K562 (cell line): ENCODE results near the gene TMIGD1. TPM values are rescaled to one million over a fixed set of nuclear protein-coding genes. Genes with fewer than 3 reads are reported as not detected.

Experiments
- ATAC-seq: fragments of 200-7000 bp; cut with Tn5 transposase; 3 replicates; pipeline ENCODE4 v1.9.1; 2020; ENCODE audit warnings: moderate library complexity
- BruUV-seq: library from RNA; stranded (reverse); fragments of 400-500 nt; replicated peaks from 2 replicates; lab custom pipeline; 2021; lab: Mats Ljungman, UMichigan
- CTCF ChIA-PET: fragments of 300-600 bp; formaldehyde crosslinking; extraction: SDS; loops from one replicate; lab custom pipeline; 2021; ENCODE audit warnings: low intra/inter-chr PET ratio; lab: Yijun Ruan, JAX
- POLR2A ChIA-PET: fragments of 300-600, 350-650 bp; sonication (Branson Sonifier 250); formaldehyde crosslinking; extraction: SDS; loops from one replicate; lab custom pipeline; 2021; ENCODE audit warnings: antibody characterized with exemption, inconsistent platforms; lab: Yijun Ruan, JAX
- DNase-seq, 4 experiments: peaks; one replicate each; pipeline versions ENCODE4 v3.0.0 to v3.0.0-alpha.2; 2011 to 2018; ENCODE audit warnings: low spot score in 3 of 4, mixed read lengths in 3 of 4; ENCODE audit errors: extremely low read depth in 1 of 4
- FAIRE-seq: peaks from 2 replicates; lab custom pipeline; 2011; peaks lifted over from hg19 to GRCh38; lab: Jason Lieb, UNC
- H2AFZ ChIP-seq: 2 replicates; pipeline ENCODE4 v1.6.0; 2011; ENCODE audit warnings: low read depth, low read length, control low read depth, inconsistent platforms
- H3K27ac ChIP-seq: fragments of 200-600 bp; 3 replicates; pipeline ENCODE4 v1.8.0; 2011; ENCODE audit warnings: low read depth, mild to moderate bottlenecking, control low read depth, inconsistent platforms, low read length, moderate library complexity, mixed read lengths; ENCODE audit errors: extremely low read depth
- H3K27me3 ChIP-seq, 2 experiments: fragments of 300-600 bp in 1 of 2; 2 replicates in 1 of 2; 3 replicates in 1 of 2; pipeline versions ENCODE4 v1.6.0 to v1.8.0; 2011; ENCODE audit warnings: inconsistent platforms in 2 of 2, low read length in 2 of 2, mild to moderate bottlenecking in 1 of 2, mixed read lengths in 1 of 2, moderate library complexity in 1 of 2; ENCODE audit not compliant: control insufficient read depth in 2 of 2, insufficient read depth in 2 of 2
- H3K36me3 ChIP-seq: fragments of 300-600 bp; 3 replicates; pipeline ENCODE4 v1.8.0; 2011; ENCODE audit warnings: mild to moderate bottlenecking, low read length, inconsistent platforms; ENCODE audit not compliant: control insufficient read depth, insufficient read depth
- H3K4me1 ChIP-seq, 2 experiments: fragments of 200-600 bp in 1 of 2; replicated peaks in 1 of 2; 2 replicates in 1 of 2; 3 replicates in 1 of 2; pipeline versions ENCODE4 v1.5.1 to v1.8.0; 2011; ENCODE audit warnings: inconsistent platforms in 2 of 2, low read length in 2 of 2, mild to moderate bottlenecking in 1 of 2, mixed read lengths in 1 of 2, moderate library complexity in 1 of 2; ENCODE audit not compliant: control insufficient read depth in 2 of 2, insufficient read depth in 2 of 2
- H3K4me2 ChIP-seq: 2 replicates; pipeline ENCODE4 v1.6.1; 2011; ENCODE audit warnings: low read length, control low read depth, inconsistent platforms, mixed read lengths; ENCODE audit not compliant: insufficient read depth
- H3K4me3 ChIP-seq: fragments of 200-600 bp; sonication (generic), shearing (Covaris generic); 2 replicates; pipeline ENCODE4 v1.5.1; 2016; ENCODE audit warnings: control low read depth, inconsistent platforms
- H3K79me2 ChIP-seq: fragments of 200-600 bp; 3 replicates; pipeline ENCODE4 v1.8.0; 2011; ENCODE audit warnings: low read length, inconsistent platforms; ENCODE audit not compliant: control insufficient read depth, insufficient read depth
- H3K9ac ChIP-seq, 2 experiments: 2 replicates each; pipeline versions ENCODE4 v1.6.0 to v1.6.1; 2011; ENCODE audit warnings: low read depth in 2 of 2, low read length in 2 of 2, control low read depth in 1 of 2, inconsistent platforms in 1 of 2, mild to moderate bottlenecking in 1 of 2, mixed read lengths in 1 of 2; ENCODE audit not compliant: insufficient read depth in 1 of 2
- H3K9me1 ChIP-seq: one replicate; pipeline ENCODE4 v1.6.0; 2011; ENCODE audit warnings: inconsistent platforms, mild to moderate bottlenecking, low read length, moderate library complexity; ENCODE audit not compliant: control insufficient read depth, insufficient read depth
- H3K9me3 ChIP-seq: replicated peaks from 2 replicates; pipeline ENCODE4 v1.5.1; 2011; ENCODE audit warnings: low read depth, low read length, inconsistent platforms; ENCODE audit not compliant: control insufficient read depth, insufficient read depth
- H4K20me1 ChIP-seq: replicated peaks from 2 replicates; pipeline ENCODE4 v1.6.1; 2011; ENCODE audit warnings: low read length, inconsistent platforms, mixed read lengths; ENCODE audit not compliant: control insufficient read depth, insufficient read depth
- CCNT2 ChIP-seq: IDR thresholded peaks from 2 replicates; pipeline ENCODE4 v1.6.1; 2011; ENCODE audit warnings: borderline replicate concordance, low read depth, mild to moderate bottlenecking, moderate library complexity, mixed read lengths, low read length; ENCODE audit not compliant: insufficient read length; ENCODE audit errors: extremely low read depth
- CEBPB ChIP-seq: fragments of 450-650 bp; IDR thresholded peaks from 2 replicates; pipeline ENCODE4 v1.6.1; 2016; ENCODE audit warnings: missing genetic modification characterization, missing compliant biosample characterization
- FOS ChIP-seq: IDR thresholded peaks from 3 replicates; pipeline ENCODE4 v1.6.1; 2011; ENCODE audit not compliant: insufficient read length; ENCODE audit errors: extremely low read depth
- GATAD2A ChIP-seq: fragments of 450-650 bp; IDR thresholded peaks from 2 replicates; pipeline ENCODE4 v1.6.1; 2017
- HMG20A ChIP-seq: fragments of 450-650 bp; formaldehyde crosslinking; conservative IDR thresholded peaks from 2 replicates; pipeline ENCODE4 v1.4.0; 2020; ENCODE audit warnings: mild to moderate bottlenecking, mixed read lengths
- KLF16 ChIP-seq: IDR thresholded peaks from 2 replicates; pipeline ENCODE4 v1.6.1; 2016; ENCODE audit warnings: antibody characterized with exemption
- RAD51 ChIP-seq: fragments of 450-650 bp; IDR thresholded peaks from 2 replicates; pipeline ENCODE4 v1.7.1; 2016; ENCODE audit warnings: low read depth, mild to moderate bottlenecking, borderline replicate concordance
- RBBP5 ChIP-seq: fragments of 200-600 bp; sonication (generic); IDR thresholded peaks from 2 replicates; pipeline ENCODE4 v1.6.1; 2012; ENCODE audit warnings: borderline replicate concordance, mild to moderate bottlenecking, low read length, control low read depth, inconsistent platforms; ENCODE audit not compliant: insufficient read depth, poor library complexity, severe bottlenecking
- STAG1 ChIP-seq: sonication (generic); formaldehyde crosslinking; IDR thresholded peaks from 2 replicates; pipeline ENCODE4 v1.5.0; 2020; ENCODE audit warnings: missing genetic modification reagents, borderline replicate concordance
- U2AF1 ChIP-seq: fragments of 200-400 bp; formaldehyde crosslinking; optimal IDR thresholded peaks from 2 replicates; pipeline ENCODE3; 2017; ENCODE audit warnings: mild to moderate bottlenecking, low read depth, low read length, moderate library complexity
- ZNF134 ChIP-seq: fragments of 250-450 bp; sonication (Bioruptor Pico); conservative IDR thresholded peaks from 2 replicates; pipeline ENCODE4 v1.4.0; 2020
- ZNF408 ChIP-seq: fragments of 250-450 bp; sonication (Bioruptor Pico); IDR thresholded peaks from 2 replicates; pipeline ENCODE4 v1.4.0; 2020; ENCODE audit warnings: low read depth, mild to moderate bottlenecking, moderate library complexity
- WGBS: fragments of 100-300 bp; shearing (Covaris generic); methylation state at CpG from one replicate; pipeline ENCODE4 v1.1.6; 2016; ENCODE audit warnings: low coverage, mixed read lengths; ENCODE audit not compliant: insufficient coverage; ENCODE audit errors: missing lambda C conversion rate; 5-methylcytosine and 5-hydroxymethylcytosine counted together
- in situ Hi-C: fragments of 300-500 bp; cut with MboI; formaldehyde crosslinking; loops from 4 replicates; pipeline ENCODE4 v1.15.0; 2018; ENCODE audit warnings: inconsistent platforms, mixed read lengths
- intact Hi-C: fragments of 100-400 bp; cut with micrococcal nuclease; formaldehyde crosslinking; loops from 2 replicates; pipeline ENCODE4 v1.14.2; 2022
- polyA plus RNA-seq, 8 experiments: library from polyadenylated mRNA; depleted of rRNA in 4 of 8; stranded (reverse) in 5 of 8; unstranded in 3 of 8; fragments of >200 nt; fragmentation: Nextera tagmentation in 2 of 8; fragmentation: Illumina TruSeq in 1 of 8; extraction: Ambion mirVana in 2 of 8; extraction: Trizol in 1 of 8; gene quantifications; 2 replicates each; pipeline versions ENCODE4 v1.2.1 to v1.2.3, GENCODE V29; 2011 to 2014; ENCODE audit warnings: inconsistent platforms in 1 of 8, missing spikeins in 1 of 8
- total RNA-seq, 7 experiments: library from RNA; depleted of rRNA in 6 of 7; stranded (reverse); fragments of >200 nt in 6 of 7; fragmentation: Illumina TruSeq in 2 of 7; extraction: Trizol in 2 of 7; gene quantifications; 2 replicates each; pipeline versions ENCODE4 v1.2.1 to v1.2.3, GENCODE V29; 2011 to 2021; ENCODE audit warnings: low replicate concordance in 1 of 7
- TF ChIP-seq, protein P1 (sequence below), 2 experiments: IDR thresholded peaks; 2 replicates each; pipeline ENCODE4 v1.6.1; 2011; ENCODE audit warnings: borderline replicate concordance in 1 of 2, control low read depth in 1 of 2, low read depth in 1 of 2, low read length in 1 of 2, mild to moderate bottlenecking in 1 of 2, mixed read lengths in 1 of 2, moderate library complexity in 1 of 2; ENCODE audit not compliant: insufficient read depth in 1 of 2, insufficient read length in 1 of 2, poor library complexity in 1 of 2, severe bottlenecking in 1 of 2; ENCODE audit errors: extremely low read depth in 1 of 2
- TF ChIP-seq, protein P2 (sequence below), 2 experiments: fragments of 450-650 bp in 1 of 2; sonication (generic) in 1 of 2; formaldehyde crosslinking in 1 of 2; IDR thresholded peaks in 1 of 2; conservative IDR thresholded peaks in 1 of 2; 2 replicates each; pipeline versions ENCODE4 v1.6.1 to v1.8.1; 2016 to 2023; ENCODE audit warnings: mild to moderate bottlenecking in 2 of 2, moderate library complexity in 2 of 2, inconsistent platforms in 1 of 2, missing genetic modification reagents in 1 of 2
- TF ChIP-seq, protein P3 (sequence below): fragments of 250-450 bp; sonication (Bioruptor Pico); IDR thresholded peaks from 2 replicates; pipeline ENCODE4 v1.5.0; 2020; ENCODE audit warnings: mild to moderate bottlenecking, borderline replicate concordance

TMIGD1 gene
- total and polyA plus RNA-seq, 9 of the 15 experiments (the other 6 are each of a cell fraction or from before 2014, with no cell fraction given), result not detected

DNA sequence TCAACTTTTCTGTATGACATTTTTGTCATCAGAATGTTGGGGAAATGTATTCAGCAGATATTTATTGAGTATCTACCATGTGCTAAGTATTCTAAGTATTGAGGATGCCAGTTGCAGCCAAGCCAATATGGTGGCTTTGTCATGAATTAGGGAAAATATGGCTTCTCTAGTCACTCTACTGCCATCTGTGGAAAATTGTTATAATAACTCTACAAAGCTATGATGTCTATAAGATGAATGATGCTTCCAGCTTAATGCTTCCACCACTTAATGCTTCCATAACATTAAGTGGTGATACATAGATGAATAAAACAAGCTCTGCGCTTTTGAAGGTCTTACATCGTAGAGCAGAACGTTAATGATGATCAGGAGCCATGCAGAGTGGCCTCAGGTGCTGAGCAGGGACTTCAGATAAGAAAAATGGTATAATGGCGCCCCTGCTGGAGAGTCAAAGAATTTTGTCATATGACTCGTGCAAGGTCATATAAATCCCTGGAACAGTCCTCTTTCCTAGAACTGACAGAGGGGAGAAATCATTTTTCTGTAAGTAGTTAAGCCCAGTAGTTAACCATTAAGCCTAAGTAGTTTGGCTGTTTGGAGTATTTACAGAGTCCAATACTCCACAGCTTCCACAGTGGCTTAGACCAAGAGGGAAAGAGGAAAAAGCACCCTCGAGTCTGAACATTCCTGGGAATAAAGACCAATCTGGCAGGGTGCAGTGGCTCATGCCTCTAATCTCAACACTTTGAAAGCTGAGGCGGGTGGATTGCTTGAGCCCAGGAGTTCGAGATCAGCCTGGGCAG lies 2.7 kb upstream of the TMIGD1 start:
- BruUV-seq, result no TSS peak
- Histone ChIP-seq H3K4me2 (peak overlapping the region; percentile 20; the same call in 1 of the 2 replicates), H2AFZ (peak overlapping the region; percentile 30), H3K27ac (no peak overlapping the region), H3K9ac (no peak overlapping the region), H3K9me1 (no peaks in the 10 kb centered on the region), H3K79me2 (no peaks in the 10 kb centered on the region), H3K27me3 (no peaks in the 10 kb centered on the region), H3K36me3 (no peaks in the 10 kb centered on the region), H3K9me3 (no peaks in the 10 kb centered on the region), H3K4me1 (peaks cover 0 to 5% of the 10 kb centered on the region in 2 experiments; a peak in 1 of 5 replicates), H4K20me1 (no peaks in the 10 kb centered on the region), H3K4me3 (no peak overlapping the region)
- DNase-seq (peak; percentile 61 to 84 (median 70)), ATAC-seq (peak; percentile 82), FAIRE-seq (peak; percentile 65)
- ChIA-PET POLR2A (interaction anchor here (0.6 to 1.9 kb wide), 5 partner anchors 13 to 232 kb away, joined by 3 to 9 read pairs (median 3); no protein-coding TSS in a partner anchor), CTCF (interaction anchor here (0.7 to 2.5 kb wide), 9 partner anchors 59 to 243 kb away, joined by 3 to 29 read pairs (median 5); partner anchors contain the start of gene GOSR1)
- 10% methylated on average over 8 of the region's 8 CpGs for WGBS
- in situ Hi-C loops (loop anchor here (5.0 to 25.0 kb wide), 2 partner anchors 229 to 376 kb away; no protein-coding TSS in a partner anchor), intact Hi-C loops (loop anchor here (1.0 to 10.0 kb wide), 4 partner anchors 37 to 310 kb away; no protein-coding TSS in a partner anchor)
- no peak for TF ChIP-seq GATAD2A
- peak; percentile 41; the same call in 1 of the 2 replicates for TF ChIP-seq RAD51
- TF ChIP-seq, protein P1, sequence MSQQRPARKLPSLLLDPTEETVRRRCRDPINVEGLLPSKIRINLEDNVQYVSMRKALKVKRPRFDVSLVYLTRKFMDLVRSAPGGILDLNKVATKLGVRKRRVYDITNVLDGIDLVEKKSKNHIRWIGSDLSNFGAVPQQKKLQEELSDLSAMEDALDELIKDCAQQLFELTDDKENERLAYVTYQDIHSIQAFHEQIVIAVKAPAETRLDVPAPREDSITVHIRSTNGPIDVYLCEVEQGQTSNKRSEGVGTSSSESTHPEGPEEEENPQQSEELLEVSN (IDR thresholded peaks at IDR 0.05; ENCODE audit: borderline replicate concordance in 1 of 2, extremely low read depth in 1 of 2, insufficient read depth in 1 of 2, insufficient read length in 1 of 2, low read depth in 1 of 2, low read length in 1 of 2, poor library complexity in 1 of 2, severe bottlenecking in 1 of 2), result no peak
- TF ChIP-seq ZNF134 (CRISPR knock-in tag), result no peak
- TF ChIP-seq HMG20A (CRISPR knock-in tag), result no peak
- no peak for TF ChIP-seq ZNF408 (CRISPR knock-in tag)
- no peak for TF ChIP-seq U2AF1
- no peak for TF ChIP-seq FOS
- no peak for TF ChIP-seq CCNT2
- no peak for TF ChIP-seq CEBPB
- TF ChIP-seq RBBP5, result no peak
- peak; percentile 12; the same call in 1 of the 2 replicates for TF ChIP-seq STAG1 (CRISPR knock-in tag)
- TF ChIP-seq KLF16, result peak; percentile 44; the same call in 1 of the 2 replicates
- TF ChIP-seq, protein P2, sequence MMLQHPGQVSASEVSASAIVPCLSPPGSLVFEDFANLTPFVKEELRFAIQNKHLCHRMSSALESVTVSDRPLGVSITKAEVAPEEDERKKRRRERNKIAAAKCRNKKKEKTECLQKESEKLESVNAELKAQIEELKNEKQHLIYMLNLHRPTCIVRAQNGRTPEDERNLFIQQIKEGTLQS (IDR thresholded peaks at IDR 0.05), result no peak
- TF ChIP-seq, protein P2 (CRISPR knock-in tag; conservative IDR thresholded peaks at IDR 0.05), result no peak
- TF ChIP-seq, protein P3, sequence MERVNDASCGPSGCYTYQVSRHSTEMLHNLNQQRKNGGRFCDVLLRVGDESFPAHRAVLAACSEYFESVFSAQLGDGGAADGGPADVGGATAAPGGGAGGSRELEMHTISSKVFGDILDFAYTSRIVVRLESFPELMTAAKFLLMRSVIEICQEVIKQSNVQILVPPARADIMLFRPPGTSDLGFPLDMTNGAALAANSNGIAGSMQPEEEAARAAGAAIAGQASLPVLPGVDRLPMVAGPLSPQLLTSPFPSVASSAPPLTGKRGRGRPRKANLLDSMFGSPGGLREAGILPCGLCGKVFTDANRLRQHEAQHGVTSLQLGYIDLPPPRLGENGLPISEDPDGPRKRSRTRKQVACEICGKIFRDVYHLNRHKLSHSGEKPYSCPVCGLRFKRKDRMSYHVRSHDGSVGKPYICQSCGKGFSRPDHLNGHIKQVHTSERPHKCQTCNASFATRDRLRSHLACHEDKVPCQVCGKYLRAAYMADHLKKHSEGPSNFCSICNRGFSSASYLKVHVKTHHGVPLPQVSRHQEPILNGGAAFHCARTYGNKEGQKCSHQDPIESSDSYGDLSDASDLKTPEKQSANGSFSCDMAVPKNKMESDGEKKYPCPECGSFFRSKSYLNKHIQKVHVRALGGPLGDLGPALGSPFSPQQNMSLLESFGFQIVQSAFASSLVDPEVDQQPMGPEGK (CRISPR knock-in tag), result no peak
